Activated CD4-positive, alpha-beta T cell treated with anti-CD3 and anti-CD28 coated beads for 1 hour (primary cell): ENCODE measurements around the gene KCNK7.
A peak's percentile ranks its signal among the peaks of the same experiment; 100 is the strongest.

Source experiments
- DNase-seq: peaks from one replicate; pipeline ENCODE4 v3.0.0-alpha.2; 2020

The KCNK7 gene

GRCh38 chr11:65610404-65610803, 14.8 kb upstream of the KCNK7 start:
- no peak for DNase-seq

- no peak for DNase-seq
Measured at GRCh38 chr11:65609665-65610064, 14.1 kb upstream of the KCNK7 start.

- no peak for DNase-seq
Measured at GRCh38 chr11:65609229-65609628, 13.6 kb upstream of the KCNK7 start.

DNA sequence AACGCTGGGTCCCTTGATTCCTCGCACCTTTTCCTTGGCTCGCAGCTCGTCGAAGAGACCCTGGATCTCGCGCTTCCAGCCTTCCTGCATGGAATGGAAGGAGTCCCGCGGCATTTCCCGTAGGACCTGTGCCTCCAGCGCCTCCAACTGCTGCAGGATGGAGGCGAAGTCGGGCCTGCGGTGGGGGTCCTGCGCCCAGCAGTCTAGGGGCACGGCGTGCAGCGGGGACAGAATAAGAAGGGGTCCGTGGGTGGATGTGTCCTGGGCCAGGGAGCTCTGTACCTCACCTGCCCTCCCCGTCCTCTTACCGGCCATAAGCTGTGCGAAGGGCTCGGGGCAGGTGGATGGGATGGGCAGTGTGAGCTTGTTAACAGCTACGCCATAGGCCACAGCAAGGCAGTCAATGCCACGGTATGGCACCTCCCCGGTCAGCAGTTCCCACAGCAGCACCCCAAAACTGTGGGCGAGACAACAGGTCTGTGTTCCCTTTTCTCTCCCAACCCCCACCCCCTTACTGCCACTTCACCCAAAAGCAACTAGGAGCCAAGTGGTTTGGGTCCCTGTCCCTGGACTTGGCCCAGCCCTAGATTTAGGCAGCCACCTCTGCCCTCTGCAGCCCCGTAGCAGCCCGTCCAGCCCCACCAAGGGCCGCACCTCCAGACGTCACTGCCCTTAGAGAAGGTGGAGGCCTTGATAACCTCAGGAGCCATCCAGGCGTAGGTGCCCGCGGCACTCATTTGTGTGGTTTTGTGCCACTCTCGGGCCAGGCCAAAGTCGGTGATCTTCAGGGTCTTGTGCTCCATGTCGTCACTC, 12.2 kb upstream of the KCNK7 start:
- DNase-seq, result no peak

DNA sequence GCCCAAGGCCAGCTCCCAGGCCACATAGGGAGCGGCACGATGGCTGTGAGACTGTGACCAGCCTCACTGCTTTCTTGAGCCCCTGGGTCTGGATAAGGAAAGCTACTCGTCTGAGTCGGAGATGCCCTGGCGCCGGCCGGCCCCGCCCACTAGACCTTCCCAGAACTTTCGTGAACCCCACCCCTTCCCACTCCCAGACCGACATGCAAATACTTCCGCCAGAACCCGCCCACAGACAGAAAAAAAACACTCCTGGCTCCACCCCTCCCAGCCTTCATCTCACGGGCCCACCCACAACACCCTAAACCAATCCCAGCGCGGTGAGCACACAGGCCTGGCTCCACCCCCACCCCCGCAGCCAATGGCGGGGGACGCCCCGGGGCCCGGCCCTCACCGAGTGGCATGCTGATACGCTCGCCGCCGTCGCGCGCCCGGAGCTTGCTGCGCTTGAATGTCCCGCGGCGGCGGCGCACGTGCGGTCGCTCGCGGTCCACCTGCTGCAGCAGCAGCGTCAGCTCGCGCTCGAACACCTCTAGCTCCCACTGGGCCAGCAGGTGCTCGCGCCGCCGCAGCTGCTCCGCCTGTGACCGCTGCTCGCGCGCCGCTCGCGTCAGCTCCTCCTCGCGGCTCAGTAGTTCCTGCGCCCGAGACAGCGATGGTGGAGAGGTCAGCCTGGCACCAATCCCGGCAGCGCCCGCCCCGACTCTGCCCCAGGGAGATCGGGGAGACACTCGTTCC, 11.4 kb upstream of the KCNK7 start:
- DNase-seq, result no peak

DNA sequence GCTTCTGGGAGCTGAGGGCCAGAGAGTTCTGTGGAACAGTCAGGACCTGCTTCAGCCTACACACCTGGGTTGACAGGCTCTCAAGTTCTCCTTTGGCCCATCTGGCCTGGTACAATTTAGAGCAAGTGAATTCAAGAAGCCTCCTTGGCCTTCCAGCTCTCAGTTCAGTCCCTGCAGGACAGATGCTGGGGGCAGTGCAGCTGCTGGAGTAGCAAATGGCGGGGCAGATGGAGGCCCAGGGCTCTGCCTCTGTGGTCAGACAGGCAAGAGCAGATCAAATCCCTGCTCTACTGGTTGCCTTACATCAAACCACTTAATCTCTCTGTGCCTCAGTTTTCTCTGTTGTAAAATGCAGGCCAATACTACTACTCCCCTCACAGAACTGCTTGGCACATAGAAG, 8.7 kb upstream of the KCNK7 start:
- no peak for DNase-seq

DNA sequence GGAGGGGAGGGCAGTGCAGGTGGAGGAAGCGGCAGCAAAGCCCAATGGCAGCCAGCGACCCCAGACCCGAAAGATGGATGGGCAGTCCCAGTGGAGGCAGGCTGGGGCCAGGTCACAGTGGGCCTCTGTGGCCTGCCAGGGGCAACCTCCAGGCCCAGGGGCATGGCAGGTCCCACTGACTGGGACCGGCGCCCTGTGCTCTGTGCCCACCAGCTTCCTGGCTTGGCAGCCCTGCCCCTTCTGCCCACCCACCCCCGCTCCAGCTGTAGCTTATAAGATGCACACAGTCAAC, 4.3 kb upstream of the KCNK7 start:
- DNase-seq, result no peak

DNA sequence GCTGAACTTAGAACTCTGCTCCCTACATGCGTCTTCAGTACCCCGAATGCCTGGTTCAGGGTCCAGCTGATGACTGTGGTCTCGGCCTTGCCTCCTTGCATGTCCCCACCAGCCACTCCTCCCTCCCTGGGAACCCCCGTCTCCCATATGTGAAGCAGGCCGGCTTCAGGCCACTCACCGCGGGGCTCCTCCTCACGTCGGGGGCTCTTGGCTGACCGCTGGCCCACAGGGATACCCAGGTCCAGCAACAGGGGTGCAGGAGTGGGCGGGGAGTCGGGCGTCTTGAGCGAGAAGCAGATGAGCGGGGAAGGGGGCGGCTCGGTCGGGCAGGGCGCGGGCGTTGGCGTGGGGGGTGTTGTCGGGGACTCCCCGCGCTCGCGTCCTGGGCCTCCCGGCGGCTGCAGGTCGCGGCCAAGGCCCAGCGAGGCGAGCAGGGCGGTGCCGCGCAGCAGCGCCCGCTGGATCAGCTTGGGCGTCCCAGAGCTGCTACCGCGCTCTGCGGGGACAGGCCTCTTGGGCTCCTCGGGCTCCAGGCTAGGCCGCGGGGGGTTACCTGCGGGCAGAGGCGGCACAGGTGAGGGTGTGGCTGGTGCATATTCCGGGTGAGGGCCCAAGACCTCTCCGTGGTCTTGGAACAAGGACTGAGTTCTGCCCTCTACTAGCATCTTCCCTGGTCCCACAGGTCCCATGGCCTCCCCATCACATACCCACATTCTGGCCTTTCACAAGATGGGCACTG, 3.8 kb upstream of the KCNK7 start:
- DNase-seq, result no peak

DNA sequence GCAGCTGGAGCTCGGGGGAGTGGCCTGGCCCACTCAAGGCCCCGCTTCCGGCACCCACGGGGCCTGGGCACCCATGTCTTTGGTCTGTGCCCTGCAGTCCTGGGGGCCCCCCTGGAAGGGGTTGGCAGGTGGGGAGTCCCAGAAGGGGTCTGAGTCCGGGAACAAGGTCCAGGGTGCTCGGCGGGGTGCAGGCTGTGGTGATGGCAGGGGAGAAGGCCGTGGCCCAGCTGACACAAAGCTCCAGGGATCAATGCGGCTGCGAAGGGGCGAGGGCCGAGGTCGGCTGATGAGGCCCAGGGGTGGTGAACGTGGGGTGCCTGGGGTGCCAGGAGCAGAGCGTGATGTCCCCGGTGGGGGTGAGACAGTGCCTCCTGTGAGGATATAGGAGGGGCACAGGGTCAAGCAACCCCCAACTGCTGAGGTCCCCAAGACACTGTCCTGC, 2.7 kb upstream of the KCNK7 start:
- DNase-seq, result no peak

DNA sequence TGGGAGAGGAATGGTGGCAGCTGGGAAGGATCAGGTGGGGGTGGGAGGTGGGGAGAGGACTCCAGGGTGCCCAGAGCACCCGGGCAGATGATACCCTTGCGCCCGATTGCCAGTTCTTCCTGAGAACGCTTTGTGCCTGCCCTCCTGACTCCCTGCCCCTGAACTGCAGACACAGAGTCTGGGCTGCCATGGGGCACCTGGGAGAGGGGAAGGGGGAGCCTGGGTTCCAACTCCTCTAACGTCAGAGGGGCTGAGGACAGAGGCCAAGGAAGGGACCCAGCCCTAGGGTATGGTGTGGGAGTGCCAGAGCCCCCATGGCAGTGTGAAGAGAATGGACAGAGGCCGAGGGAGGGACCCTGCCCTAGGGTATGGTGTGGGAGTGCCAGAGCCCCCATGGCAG, 920 bp upstream of the KCNK7 start:
- no peak for DNase-seq

- no peak for DNase-seq
Measured at GRCh38 chr11:65595131-65595530, 469 bp downstream of the KCNK7 start.

DNA sequence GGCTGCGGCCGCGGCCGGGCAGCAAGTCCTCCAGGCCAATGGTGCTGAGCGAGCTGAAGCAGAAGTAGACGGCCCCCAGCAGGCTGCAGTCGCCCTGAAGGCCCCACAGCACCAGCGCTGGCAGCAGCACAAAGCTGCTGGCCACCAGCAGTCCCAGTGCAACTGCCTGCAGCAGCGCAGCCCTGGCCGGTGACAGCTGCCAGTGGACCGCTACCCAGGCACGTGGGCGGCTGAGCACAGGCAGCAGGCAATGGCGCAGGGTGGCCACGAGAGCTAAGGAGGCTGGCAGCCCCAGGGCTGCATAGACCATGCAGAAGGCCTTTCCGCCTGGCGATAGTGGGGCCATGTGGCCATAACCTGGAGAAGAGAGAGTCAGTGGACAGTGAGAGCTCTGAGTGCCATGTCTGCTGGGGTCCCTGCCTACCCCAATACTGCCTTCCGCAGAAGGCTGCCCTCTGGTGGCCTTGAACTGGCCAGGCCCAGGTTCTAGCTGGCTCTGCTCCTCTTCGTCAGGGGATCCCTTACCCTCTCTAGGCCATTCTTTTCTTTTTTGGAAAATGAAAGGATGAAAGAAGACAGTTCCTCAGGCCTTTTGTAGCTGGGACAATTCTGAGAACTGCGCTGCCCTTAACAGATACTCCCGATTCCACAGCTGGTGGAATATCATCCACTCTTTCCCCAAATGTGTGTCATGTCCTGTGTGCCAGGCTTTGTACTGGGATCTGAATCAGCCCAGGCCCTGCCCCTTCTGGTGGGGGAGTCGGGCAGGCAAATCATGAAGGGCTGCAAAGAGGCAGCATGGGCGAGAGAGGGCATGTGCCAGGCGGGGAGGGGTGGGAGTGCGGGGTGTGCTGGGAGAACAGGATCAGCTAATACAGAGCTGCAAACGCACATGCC, 1.8 kb downstream of the KCNK7 start:
- no peak for DNase-seq

- DNase-seq, result no peak
Measured at GRCh38 chr11:65592858-65593517, 2.6 kb downstream of the KCNK7 start.

GRCh38 chr11:65591939-65592857, 3.4 kb downstream of the KCNK7 start:
- DNase-seq, result no peak

DNA sequence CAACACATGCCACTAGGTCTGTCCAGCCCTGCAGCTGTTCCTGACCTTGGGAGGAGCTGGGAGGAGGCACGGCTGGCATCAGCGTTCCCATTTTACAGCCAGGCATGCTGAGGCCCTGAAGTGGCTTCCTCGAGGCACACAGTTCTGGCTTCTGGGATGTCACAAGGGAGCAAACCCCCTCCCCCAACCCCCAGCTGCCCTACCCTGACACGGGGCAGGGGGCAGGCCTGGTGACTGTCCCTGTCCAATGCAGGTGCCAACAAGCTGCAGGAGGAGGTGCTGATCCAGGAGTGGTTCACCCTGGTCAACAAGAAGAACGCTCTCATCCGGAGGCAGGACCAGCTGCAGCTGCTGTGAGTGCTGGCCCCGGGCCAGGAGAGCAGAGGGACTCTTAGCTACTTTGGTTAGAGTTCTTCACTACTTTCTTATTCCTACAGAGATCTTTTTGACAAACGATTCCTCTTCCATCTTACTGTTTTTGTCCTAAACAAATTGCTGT, 5.3 kb downstream of the KCNK7 start:
- no peak for DNase-seq

GRCh38 chr11:65589444-65590239, 6.0 kb downstream of the KCNK7 start:
- no peak for DNase-seq

DNA sequence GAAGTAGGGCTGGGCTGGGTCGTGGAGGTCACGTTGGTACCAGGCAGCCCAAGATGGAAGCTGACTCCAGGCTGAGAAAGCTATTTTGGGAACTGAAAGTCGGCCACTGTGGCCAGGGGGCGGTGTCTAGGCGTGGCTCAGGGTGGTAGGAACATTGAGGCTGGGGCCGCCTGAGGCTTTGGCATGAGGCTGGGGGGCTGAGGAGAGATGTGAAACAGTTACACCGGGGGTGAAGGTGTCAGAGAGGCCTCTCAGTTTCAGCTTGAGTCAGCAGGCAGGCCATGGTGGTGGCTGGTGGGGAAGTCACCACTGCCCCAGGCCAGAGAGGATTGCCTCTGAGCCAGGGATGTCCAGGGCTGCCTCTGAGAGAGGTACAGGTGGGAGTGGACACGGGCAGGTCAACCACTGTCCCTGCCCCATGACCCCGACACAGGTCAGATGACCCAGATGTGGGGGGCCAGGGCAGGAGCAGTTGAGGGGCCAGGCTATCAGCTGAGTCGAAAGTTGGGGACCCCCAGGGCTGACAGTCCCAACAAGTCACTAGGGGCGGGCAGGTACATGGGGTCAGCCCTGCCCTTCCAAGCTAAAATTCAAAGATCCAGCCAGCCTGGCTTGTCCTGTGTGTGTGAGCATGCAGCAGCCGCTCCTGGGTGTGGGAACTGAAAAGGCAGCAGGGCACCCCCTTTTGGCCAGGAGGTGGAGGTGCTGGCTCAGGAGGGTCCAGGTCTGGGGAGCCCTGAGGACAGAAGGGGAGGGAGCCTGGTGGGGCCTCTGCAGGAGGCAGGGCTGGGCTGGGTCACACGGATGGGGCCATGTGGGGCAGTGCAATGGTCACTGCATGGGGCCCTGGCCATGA, 7.2 kb downstream of the KCNK7 start:
- peak; percentile 68 for DNase-seq

GRCh38 chr11:65586676-65587075, 8.9 kb downstream of the KCNK7 start:
- no peak for DNase-seq

GRCh38 chr11:65586247-65586630, 9.4 kb downstream of the KCNK7 start:
- no peak for DNase-seq
